Endothelial cell of hepatic sinusoid (primary cell): ENCODE measurements around the gene RPS6KA2.

Experiments used
- in situ Hi-C: cut with HindIII; loops from 2 replicates; pipeline ENCODE4 v1.10.0; 2017; ENCODE audit warnings: low sequenced_read_pairs

RPS6KA2 gene

GRCh38 chr6:166477647-166478365, 149.2 kb downstream of the RPS6KA2 start:
- in situ Hi-C loops: no loop called here

GRCh38 chr6:166476634-166477215, 150.3 kb downstream of the RPS6KA2 start:
- in situ Hi-C loops: no loop called here

- in situ Hi-C loops: no loop called here
Measured at GRCh38 chr6:166476061-166476591, 150.9 kb downstream of the RPS6KA2 start.

- in situ Hi-C loops: no loop called here
Measured at GRCh38 chr6:166474721-166475565, 152.1 kb downstream of the RPS6KA2 start.

- in situ Hi-C loops: no loop called here
Measured at GRCh38 chr6:166473886-166474571, 153.0 kb downstream of the RPS6KA2 start.

- in situ Hi-C loops: no loop called here
Measured at GRCh38 chr6:166472636-166473035, 154.4 kb downstream of the RPS6KA2 start.

GRCh38 chr6:166471797-166472260, 155.2 kb downstream of the RPS6KA2 start:
- in situ Hi-C loops: no loop called here

- in situ Hi-C loops: no loop called here
Measured at GRCh38 chr6:166470863-166471410, 156.1 kb downstream of the RPS6KA2 start.

- in situ Hi-C loops: no loop called here
Measured at GRCh38 chr6:166470029-166470862, 156.8 kb downstream of the RPS6KA2 start.

GRCh38 chr6:166469426-166469961, 157.6 kb downstream of the RPS6KA2 start:
- in situ Hi-C loops: no loop called here

- in situ Hi-C loops: no loop called here
Measured at GRCh38 chr6:166467436-166468000, 159.5 kb downstream of the RPS6KA2 start.

GRCh38 chr6:166466178-166467122, 160.6 kb downstream of the RPS6KA2 start:
- in situ Hi-C loops: no loop called here

GRCh38 chr6:166465671-166466087, 161.4 kb downstream of the RPS6KA2 start:
- in situ Hi-C loops: no loop called here

GRCh38 chr6:166465003-166465399, 162.1 kb downstream of the RPS6KA2 start:
- in situ Hi-C loops: no loop called here

GRCh38 chr6:166464068-166465002, 162.7 kb downstream of the RPS6KA2 start:
- in situ Hi-C loops: no loop called here

- in situ Hi-C loops: no loop called here
Measured at GRCh38 chr6:166463359-166464067, 163.5 kb downstream of the RPS6KA2 start.
